GM19395 (cell line): ENCODE results near the gene LRCH4.

Experiments
- ATAC-seq: cut with Tn5 transposase; IDR thresholded peaks from one replicate; pipeline ENCODE4 v1.9.1; 2021; ENCODE audit warnings: mild to moderate bottlenecking, moderate library complexity; ENCODE audit not compliant: unreplicated experiment

LRCH4 gene

GRCh38 chr7:100582650-100583049, 3.3 kb downstream of the LRCH4 start:
- no peak for ATAC-seq

GRCh38 chr7:100582041-100582579, 3.8 kb downstream of the LRCH4 start:
- no peak for ATAC-seq

DNA sequence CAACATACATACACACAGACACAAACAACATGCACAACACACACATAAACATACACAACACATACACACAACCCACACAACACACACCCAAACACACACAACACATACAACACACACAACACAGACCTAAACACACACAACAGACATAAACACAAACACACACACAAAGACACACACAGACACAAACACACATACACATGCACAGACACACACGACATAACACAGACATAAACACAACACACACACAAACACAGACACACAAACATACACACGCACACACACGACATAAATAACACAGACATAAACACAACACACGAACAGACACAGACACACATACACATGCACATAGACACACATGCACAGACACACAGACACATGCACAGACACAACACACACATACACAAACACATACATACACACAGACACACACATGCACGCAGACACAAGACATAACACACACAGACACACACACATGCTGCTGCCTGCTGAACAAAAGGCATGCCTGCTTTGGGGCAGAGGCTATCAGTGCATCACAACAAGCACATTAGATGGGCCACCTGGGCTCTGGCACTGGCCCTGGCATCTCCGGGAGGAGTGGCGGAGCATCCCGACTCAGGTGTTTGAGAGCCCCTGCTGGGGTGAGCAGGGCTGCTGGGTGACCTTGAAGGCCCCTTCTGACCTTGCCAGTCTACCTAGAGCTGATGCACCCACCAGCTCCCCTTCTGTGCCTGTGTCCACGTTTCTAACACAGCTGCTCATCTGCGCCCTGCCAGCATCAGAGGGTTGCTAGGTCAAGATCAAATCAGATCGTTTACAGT, 5.3 kb downstream of the LRCH4 start:
- ATAC-seq = no peak

DNA sequence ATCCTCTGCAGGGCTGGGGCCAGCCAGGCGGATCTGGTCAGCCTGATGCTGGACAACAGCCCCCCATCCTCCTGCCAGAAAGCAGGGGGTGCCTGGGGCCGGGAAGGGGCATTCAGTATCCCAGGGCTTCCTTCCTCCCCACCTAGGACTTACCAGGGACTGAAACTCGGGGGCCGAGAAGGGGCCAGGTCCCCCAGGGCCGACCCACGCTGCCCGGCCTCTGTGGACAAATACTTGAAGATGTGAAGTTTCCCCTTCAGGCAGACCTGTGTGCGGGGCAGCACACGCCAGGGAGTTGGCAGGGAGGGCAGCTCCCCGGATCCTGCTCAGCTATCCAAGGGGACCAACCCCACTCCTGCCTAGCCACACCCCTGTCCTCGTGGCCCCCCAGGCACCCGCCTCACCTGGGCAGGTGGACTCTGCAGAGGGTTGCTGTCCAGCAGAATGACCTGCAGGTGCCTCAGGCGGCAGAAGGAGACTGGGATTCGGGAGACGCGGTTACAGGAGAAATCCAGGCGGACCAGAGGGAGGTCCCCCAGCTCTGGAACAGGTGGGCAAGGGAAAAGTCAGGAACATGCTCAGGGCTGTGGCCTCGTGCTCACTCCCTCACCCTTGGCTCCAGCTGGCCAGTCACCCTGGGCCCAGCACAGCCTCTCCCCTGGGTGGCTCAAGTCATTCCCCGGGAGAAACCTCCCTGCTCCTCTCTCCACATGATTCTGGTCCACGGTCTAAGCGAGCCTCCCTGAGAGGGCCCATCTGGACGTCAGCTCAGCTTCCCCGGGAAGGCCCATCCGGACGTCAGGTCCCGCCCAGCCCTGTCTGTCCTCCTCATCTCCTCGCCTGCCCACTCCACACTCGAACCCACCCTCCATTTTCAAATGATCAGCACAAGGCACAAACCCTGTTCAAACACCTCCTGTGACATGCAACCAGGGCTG, 7.4 kb downstream of the LRCH4 start:
- no peak for ATAC-seq

GRCh38 chr7:100577507-100577906, 8.4 kb downstream of the LRCH4 start:
- no peak for ATAC-seq

DNA sequence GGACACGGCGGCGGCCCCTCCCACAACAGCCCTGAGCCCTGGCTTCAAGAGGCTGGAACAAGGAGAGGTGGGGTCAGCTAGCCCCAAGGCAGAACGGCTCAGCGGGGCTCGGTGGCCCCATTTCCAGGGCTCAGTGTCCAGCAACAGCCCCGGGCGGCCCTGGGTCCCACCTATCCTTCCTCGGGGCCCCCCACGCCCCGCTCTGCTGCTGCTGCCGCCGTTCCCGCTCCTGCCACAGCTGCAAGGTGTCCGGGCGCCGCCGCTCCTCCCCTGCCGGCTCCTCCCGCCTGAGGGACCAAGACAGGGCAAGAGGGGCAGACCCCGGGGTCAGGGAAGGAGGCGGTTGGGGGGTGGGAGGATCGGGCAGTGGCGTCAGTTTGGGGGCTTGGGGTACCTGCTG, 8.8 kb downstream of the LRCH4 start:
- no peak for ATAC-seq

- ATAC-seq = no peak
Measured at GRCh38 chr7:100576384-100576993, 9.4 kb downstream of the LRCH4 start.

DNA sequence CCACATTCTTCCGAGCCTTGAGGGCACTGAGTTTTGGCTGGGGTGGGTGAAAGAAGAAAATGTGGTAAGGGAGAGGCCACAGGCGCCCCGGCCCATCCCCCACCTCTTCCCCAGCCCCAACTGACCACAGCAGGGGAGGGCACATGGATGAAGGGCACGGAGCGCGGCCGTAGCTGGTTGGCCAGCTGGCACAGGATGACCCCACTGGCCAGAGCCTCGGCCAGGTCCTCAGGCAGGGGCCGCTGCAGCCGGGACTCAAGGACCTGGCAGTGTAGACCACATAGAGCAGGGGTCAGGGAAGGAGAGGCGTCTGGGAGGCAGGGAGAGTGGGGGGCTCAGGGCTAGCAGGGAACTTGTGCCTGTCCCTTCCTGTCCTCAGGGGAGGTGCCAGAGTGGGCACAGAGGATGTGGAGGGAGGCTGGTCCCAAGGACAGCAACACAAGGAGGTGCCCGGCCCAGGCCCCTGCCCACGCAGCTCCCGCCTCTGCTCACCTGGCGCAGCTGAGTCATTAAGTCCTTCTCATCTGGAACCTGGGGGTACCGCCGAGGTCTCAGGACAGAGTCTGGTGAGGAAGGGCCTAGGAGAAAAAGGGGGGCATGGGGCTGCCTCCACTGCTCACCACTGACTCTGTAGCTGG, 10.1 kb downstream of the LRCH4 start:
- no peak for ATAC-seq

GRCh38 chr7:100575206-100575631, 10.7 kb downstream of the LRCH4 start:
- no peak for ATAC-seq

DNA sequence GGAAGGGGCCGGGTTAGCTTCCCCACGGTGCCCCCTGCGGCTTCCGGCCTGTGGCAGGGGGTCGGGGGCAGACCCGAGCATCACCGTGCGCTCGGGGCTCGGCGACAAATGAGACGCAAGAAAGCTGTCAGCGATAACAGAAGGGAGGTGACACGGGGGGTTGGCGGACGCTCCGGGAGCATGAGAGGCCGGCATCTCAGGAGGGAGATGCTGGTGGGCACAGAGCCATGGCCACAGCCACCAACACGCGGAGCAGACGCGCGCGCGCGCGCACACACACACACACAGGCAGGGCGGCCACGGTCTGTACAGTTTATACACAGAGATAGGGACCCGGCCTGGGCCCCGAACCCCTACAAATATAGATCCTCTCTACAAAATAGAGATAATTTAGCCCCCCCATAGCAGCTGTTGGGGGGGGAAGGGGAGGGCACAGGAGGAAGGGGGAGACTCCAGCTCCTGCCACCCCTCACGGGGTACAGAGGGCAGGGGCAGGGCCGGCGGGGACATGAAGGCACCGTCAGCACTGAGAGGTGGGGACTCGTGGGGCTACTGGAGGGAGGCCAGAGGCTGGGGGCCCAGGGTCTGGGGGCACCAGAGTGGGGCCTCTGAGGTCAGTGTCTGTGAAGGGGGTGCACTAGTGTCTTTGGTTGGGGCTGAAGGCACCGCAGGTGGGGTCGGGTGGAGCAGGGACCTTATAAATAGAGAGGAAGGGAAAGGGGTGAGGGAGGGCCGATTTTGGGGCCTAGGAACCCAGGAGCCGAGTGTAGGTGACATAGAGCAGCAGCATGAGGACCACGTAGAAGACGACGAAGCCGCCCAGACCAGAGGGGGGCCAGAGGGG, 11.3 kb downstream of the LRCH4 start:
- ATAC-seq = no peak

DNA sequence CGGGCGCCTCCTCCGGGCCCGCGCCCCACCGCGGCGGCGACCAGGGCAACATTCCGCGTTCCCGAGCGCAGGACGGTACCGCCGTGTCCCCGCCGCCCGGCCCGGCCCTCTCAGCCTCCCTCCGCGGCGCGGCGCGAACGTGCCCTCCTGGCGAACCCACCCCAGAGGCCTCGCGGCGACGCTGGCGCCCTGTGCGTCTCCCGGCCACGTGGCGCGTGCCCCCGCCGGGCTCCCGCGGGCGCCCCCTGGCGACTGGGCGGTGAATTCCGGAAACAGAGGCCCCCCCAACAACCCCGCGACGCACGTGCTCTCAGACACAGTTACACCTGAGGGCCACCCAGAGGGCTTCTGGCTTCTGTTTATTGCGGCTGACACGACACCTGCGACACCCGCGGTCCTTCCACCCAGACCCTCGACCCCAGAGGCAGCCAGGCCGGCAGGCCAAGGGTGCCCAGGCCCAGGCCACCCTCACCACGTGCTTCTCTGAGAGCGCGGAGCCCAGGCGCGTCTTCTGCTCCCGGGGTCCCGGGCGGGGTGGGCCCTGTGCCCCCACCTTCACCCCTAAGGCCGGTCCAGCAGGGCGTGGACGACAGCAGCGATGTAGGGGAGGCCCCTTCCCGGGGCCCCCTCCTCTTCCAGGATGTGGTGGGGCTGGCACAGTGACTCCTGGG, 12.1 kb downstream of the LRCH4 start, which contains the start of gene SAP25:
SAP25 (minus strand) TSS at position 210 of the 671 bp plus-strand sequence; CDS start at position 52, 158 bp downstream.
- no peak for ATAC-seq

DNA sequence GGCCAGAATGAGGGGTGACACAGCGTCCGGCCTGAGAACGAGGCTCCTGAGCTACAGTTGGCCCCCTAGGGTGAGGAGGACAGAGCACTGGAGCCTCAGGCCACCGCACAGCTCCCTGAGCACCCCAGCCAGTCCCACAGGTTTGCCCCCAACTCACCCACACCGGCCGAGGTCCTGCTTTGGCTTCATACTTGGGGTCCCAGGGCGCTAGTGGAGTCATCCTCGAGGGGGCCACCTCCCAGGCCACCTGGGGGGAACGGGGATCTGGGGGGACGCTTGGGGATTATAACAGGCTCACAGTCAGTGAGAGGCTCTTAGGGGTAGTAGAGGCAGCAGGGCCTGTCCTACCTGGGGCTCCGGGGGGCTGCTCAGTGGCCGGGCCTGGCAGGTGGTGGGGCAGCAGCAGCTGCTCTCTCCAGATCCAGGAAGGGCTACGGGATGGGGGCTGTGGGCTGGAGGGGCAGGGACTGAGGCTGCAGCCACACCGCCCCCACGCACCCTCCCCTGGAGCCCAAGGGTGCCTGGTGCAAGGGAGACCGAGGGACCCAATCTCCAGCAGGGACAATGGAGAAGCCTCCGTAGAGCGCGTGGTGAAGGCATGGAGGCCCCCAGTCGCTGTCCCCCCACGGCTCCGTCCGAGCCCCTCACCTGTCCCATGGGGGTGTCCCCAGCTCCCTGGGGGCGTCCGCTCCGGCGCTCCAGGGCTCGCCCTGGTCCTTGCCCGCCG, 12.8 kb downstream of the LRCH4 start:
- ATAC-seq = no peak

DNA sequence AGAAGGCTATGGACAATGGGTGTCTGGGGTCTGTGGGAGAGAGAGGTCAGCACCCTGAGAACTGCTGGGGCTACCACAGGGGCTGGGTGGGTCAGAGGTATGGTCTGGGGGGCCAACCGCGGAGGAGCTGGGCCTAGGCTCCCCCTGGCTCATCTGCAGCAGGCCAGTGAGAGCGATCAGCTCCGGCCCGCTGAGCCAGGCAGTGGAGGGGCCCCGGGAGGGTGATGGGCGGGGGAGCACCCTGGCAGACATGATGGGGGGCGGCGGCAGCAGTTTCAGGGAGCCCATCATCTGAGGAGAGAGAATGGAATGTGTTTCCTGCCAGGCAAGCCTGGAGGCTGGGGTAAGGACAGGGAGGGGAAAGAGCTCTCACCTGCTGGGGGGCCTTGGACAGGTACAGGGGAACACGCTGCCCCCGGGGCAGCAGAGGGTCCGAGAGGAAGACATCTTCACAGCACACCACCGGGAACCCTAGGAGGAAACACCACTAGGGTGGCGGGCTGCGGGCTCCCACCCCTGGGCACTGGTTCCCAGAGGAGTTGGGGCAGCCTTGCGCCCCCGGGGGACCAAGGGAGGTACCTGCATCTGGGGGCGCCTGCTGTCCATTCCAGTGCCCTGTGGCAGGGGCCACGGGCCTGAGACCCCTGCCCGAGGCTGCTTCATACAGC, 13.5 kb downstream of the LRCH4 start:
- ATAC-seq = no peak

- ATAC-seq = no peak
Measured at GRCh38 chr7:100571829-100572116, 14.2 kb downstream of the LRCH4 start.

DNA sequence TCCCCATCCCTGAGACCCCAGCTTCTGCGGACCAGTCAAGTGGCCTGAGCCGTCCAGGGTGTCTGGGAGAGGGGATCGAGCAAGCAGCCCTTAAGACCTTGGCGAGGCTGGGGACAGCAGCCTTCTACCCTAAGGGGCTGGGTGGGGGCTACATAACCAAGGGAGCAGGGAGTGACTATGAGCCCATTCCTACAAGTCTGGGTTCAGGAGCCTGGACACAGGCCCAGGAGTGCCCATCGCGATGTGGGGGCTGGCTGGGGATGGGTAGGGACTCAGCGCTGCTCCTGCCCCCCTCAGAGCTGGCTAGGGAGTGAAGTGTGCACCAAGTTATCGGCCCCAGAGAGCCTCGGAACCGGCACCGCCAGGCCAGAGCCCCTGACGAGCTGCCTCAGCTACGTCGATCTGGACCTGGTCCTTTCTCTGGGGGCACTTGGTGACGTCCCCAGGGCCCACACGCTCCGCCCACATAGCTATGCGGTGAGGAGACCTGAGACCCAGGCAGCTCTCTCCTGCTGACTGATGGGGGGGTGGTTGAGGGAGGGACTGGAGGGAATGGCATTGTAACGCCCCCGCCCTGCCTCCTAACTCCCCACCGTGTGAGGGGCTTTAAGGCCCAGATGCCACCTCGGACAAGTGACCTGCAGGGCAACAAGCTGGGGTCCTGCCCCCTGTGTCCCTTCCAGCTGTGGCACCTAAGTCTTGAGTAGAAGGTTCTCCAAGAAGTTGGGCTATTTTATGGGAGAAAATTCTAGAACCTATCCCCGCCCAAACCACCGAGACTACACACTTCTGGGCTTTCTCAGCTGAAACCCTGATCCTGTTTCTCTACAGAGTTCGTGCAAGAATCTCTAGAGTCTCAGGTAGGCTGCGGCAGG, 14.7 kb downstream of the LRCH4 start:
- ATAC-seq = no peak

- ATAC-seq = no peak
Measured at GRCh38 chr7:100568896-100569844, 16.8 kb downstream of the LRCH4 start.
